Stimulated activated CD8-positive, alpha-beta memory T cell treated with anti-CD3 and anti-CD28 coated beads, Interleukin-12 subunit alpha, Interleukin-12 subunit beta, amount 100 ng/mL, for 4 hours (primary cell): ENCODE results near the gene CHERP.

Source experiments
- DNase-seq: peaks from one replicate; pipeline ENCODE4 v3.0.0-alpha.2; 2020; ENCODE audit warnings: low read depth

CHERP gene

GRCh38 chr19:16542910-16543472, 754 bp upstream of the CHERP start:
- DNase-seq = no peak

DNA sequence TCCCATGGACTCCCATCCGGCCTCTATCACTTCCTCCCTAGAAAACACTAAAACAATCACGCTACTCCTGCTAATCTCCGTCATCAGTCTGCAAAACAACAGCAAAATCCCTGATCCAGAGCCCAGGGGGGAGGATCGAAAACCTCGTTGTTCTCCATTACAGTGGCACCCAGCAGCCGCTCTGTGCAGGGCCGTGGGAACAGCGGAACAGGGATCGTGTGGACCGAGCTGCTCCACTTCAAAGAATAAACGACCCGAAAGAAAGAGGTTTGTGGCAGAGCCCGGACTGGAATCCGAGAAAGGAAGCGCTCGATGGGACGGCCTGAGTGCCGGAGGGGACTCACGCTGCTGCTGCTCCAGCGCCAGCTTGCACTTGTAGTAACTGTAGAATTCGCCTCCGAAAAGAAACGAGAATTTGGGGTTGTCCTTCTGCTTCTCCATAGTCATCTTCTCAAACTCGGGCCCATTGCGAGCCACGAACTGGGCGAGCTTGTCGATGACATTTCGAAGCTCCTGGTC, 652 bp downstream of the CHERP start:
- DNase-seq = no peak

- DNase-seq = no peak
Measured at GRCh38 chr19:16540948-16541347, 1.3 kb downstream of the CHERP start.

GRCh38 chr19:16537111-16537510, 5.1 kb downstream of the CHERP start:
- DNase-seq = no peak

GRCh38 chr19:16536130-16536529, 6.1 kb downstream of the CHERP start:
- DNase-seq = no peak

GRCh38 chr19:16535381-16535780, 6.9 kb downstream of the CHERP start:
- no peak for DNase-seq

- no peak for DNase-seq
Measured at GRCh38 chr19:16532440-16533234, 9.6 kb downstream of the CHERP start.

- no peak for DNase-seq
Measured at GRCh38 chr19:16531380-16531669, 10.9 kb downstream of the CHERP start.

- no peak for DNase-seq
Measured at GRCh38 chr19:16530540-16531379, 11.5 kb downstream of the CHERP start.

GRCh38 chr19:16529466-16530144, 12.6 kb downstream of the CHERP start:
- no peak for DNase-seq

DNA sequence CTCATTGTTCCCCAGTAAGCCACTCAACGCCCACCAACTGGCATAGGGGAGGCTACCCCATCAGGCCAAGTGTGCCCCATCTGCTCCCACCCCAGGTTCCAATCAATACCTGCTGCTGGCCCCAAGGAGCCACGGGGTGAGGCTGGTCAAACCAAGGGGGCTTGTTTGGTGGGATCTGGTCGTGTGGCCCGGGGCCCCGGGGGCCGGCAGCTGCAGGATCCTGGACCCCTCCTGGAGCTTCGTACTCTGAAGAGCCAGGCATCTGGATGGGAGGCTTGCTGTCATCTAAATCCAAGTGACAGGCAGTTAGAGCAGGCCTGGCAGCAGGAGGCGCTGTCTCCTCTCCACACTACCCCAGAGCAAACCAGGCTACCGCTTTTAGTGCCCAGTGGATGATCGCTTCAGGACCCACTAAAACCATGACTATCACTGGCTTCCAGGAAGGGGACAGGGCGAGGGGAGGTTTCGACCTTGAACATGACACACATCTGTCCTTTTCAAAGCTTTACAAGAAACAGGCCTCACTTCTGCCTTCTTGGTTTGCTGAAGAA, 14.2 kb downstream of the CHERP start:
- no peak for DNase-seq

GRCh38 chr19:16527334-16527935, 14.8 kb downstream of the CHERP start:
- no peak for DNase-seq

- DNase-seq = no peak
Measured at GRCh38 chr19:16525751-16526481, 16.3 kb downstream of the CHERP start.

DNA sequence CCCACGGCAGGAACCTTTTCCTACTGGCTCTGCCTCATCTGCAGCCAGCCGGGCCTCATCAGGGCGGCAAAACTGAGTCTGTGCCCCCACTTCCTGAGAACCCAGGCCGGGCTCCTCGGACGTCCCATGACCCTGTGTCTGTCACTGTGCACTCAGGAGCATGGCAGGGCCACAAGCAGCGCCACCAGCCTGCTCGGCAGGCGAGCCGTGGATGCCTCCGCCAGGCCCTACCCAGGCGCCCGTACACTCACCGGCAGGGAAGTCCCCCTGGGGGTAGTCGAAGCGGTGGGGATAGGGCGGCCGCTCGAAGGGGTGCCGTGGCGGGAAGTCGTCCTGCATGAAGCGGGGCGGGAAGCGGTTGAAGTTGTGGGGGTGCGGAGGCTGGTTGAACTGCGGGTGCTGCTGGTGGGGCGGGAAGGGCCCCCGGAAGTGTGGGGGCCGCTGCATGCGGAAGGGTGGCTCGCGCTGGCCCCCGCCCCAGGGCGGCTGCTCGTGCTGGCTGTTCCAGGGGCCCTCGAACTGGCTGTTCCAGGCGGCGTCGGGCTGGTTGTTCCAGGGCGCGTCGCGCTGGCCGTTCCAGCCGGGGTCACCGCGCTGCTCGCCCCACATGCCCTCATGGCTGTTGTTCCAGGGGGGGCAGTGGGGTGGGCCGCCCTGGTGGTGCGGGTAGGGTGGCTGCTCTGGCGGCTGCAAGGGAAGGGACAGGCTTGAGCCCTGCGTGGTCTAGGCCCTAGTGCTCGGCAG, 17.1 kb downstream of the CHERP start:
- DNase-seq = no peak

GRCh38 chr19:16522559-16523377, 19.5 kb downstream of the CHERP start:
- DNase-seq = no peak

DNA sequence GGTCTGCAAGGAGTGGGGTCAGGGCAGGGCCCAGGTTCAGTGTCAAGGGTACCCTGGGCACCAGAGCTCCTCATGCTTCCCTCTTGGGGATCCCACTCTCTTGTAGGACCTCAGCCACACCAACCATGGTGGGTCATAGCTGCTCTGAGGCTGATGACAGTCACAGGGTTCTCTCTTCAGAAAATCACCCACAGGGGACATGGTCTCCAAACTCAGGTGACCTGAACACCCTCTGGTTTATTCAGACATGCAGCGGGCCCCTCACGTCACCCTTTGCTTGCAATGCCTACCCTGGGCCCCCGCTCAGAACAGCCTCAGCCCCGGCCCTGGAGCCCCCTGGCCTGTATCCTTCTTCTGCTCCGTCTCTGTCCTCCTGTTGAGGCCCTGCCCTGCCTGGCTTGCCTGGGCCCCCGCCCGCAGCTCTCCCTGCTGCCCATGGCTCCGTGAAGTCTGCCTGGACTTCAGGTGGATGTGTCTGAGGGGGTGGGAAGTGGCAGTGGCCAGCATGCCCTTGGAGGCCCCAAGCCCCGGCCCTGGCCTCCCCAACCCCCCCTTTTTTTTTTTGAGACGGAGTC, 20.4 kb downstream of the CHERP start:
- DNase-seq = no peak

GRCh38 chr19:16520986-16521624, 21.1 kb downstream of the CHERP start:
- no peak for DNase-seq
